ENCODE measurements around the gene BAAT. TPM values are rescaled to one million over a fixed set of nuclear protein-coding genes. Genes with fewer than 3 reads are reported as not detected.

The BAAT gene
- total RNA-seq, 1 experiment from 2014 or later, result 0.08 TPM

DNA sequence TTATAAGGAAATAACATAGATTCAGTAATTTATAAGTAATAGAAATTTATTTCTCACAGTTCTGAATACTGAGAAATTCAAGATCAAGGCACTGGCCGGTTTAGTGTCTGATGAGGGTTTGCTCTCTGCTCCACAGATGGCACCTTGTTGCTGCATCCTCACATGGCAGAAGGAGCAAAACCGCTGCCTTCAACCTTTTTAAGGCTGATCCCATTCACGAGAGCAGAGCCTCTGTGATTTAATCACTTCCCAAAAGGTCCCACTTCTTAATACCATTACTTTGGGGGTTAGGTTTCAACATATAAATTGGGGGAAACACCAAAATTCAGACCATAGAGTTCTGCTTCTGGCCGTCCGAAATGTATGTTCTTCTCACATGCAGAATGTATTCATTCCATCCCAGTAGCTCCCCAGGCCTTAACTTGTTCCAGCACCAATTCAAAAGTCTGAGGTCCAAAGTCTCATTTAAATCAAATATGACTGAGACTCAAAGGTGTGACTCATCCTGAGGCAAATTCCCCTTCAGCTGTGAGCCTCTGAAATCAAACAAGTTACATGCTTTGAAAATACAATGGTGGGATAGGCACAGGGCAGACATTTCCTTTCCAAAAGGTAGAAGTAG is 30.6 kb downstream of the BAAT start:
- no peak for ATAC-seq
- Histone ChIP-seq H3K9me3 (ENCODE audit: control insufficient read depth, insufficient read depth, low read depth, low read length) (no peaks in the 10 kb centered on the region), H3K27me3 (ENCODE audit: control insufficient read depth, insufficient read depth, low read length) (no peaks in the 10 kb centered on the region), H3K36me3 (ENCODE audit: control insufficient read depth, insufficient read depth, low read length) (no peaks in the 10 kb centered on the region), H3K4me3 (ENCODE audit: low read depth in 2 of 2, low read length in 2 of 2) (no peak overlapping the region), H3K4me1 (ENCODE audit: control insufficient read depth, insufficient read depth, low read length) (no peaks in the 10 kb centered on the region), H3K27ac (ENCODE audit: low read length) (no peak overlapping the region)
- in situ Hi-C loops (cut with HindIII; ENCODE audit: low pct_unique_long_range_greater_than_20kb, low sequenced_read_pairs) (no loop called here), intact Hi-C loops (cut with micrococcal nuclease; ENCODE audit: unreplicated experiment) (no loop called here)
- ChIA-PET POLR2A (no interaction called here), CTCF (no interaction called here)
- BruUV-seq (replicated peaks), result no TSS peak
- TF ChIP-seq TCF7L2 (IDR thresholded peaks at IDR 0.05; ENCODE audit: low read depth, low read length) (no peak), SIN3A (IDR thresholded peaks at IDR 0.05; ENCODE audit: borderline replicate concordance, insufficient read depth, low read depth, low read length) (no peak), POLR2AphosphoS5 (IDR thresholded peaks at IDR 0.05; ENCODE audit: low read depth, low read length) (no peak)
- TF ChIP-seq, protein P1, sequence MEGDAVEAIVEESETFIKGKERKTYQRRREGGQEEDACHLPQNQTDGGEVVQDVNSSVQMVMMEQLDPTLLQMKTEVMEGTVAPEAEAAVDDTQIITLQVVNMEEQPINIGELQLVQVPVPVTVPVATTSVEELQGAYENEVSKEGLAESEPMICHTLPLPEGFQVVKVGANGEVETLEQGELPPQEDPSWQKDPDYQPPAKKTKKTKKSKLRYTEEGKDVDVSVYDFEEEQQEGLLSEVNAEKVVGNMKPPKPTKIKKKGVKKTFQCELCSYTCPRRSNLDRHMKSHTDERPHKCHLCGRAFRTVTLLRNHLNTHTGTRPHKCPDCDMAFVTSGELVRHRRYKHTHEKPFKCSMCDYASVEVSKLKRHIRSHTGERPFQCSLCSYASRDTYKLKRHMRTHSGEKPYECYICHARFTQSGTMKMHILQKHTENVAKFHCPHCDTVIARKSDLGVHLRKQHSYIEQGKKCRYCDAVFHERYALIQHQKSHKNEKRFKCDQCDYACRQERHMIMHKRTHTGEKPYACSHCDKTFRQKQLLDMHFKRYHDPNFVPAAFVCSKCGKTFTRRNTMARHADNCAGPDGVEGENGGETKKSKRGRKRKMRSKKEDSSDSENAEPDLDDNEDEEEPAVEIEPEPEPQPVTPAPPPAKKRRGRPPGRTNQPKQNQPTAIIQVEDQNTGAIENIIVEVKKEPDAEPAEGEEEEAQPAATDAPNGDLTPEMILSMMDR (IDR thresholded peaks at IDR 0.05), result no peak
- TF ChIP-seq, protein P2, sequence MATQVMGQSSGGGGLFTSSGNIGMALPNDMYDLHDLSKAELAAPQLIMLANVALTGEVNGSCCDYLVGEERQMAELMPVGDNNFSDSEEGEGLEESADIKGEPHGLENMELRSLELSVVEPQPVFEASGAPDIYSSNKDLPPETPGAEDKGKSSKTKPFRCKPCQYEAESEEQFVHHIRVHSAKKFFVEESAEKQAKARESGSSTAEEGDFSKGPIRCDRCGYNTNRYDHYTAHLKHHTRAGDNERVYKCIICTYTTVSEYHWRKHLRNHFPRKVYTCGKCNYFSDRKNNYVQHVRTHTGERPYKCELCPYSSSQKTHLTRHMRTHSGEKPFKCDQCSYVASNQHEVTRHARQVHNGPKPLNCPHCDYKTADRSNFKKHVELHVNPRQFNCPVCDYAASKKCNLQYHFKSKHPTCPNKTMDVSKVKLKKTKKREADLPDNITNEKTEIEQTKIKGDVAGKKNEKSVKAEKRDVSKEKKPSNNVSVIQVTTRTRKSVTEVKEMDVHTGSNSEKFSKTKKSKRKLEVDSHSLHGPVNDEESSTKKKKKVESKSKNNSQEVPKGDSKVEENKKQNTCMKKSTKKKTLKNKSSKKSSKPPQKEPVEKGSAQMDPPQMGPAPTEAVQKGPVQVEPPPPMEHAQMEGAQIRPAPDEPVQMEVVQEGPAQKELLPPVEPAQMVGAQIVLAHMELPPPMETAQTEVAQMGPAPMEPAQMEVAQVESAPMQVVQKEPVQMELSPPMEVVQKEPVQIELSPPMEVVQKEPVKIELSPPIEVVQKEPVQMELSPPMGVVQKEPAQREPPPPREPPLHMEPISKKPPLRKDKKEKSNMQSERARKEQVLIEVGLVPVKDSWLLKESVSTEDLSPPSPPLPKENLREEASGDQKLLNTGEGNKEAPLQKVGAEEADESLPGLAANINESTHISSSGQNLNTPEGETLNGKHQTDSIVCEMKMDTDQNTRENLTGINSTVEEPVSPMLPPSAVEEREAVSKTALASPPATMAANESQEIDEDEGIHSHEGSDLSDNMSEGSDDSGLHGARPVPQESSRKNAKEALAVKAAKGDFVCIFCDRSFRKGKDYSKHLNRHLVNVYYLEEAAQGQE (IDR thresholded peaks at IDR 0.05; ENCODE audit: insufficient read depth in 1 of 2, low read depth in 2 of 2, low read length in 1 of 2), result no peak
- DNase-seq (ENCODE audit: low read depth, low spot score), result no peak

DNA sequence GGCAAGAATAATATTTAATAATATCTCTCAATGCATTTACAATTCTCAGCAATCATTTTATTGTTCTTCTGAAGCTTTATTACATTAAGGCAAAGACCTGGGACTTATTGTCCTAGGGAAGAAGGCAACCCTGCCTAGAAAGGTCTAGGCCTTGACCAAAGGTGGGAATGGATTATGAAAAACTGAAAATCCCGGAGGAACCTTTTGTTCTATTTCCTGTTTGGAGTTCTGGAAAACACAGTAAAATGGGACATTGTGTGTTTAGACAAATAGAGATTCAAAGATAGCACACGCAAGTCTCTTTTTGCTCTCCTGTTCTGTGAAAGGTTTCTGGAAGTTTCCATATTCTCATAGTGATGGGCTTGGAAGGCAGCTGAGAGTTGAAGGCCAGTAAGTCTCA is 31.1 kb downstream of the BAAT start:
- H3K4me3 ChIP-seq (ENCODE audit: low read depth in 2 of 2, low read length in 2 of 2), result no peak overlapping the region
- in situ Hi-C loops (cut with HindIII; ENCODE audit: low pct_unique_long_range_greater_than_20kb, low sequenced_read_pairs), result no loop called here
- intact Hi-C loops (cut with micrococcal nuclease; ENCODE audit: unreplicated experiment), result no loop called here
- no peak for ATAC-seq
- no TSS peak for BruUV-seq (replicated peaks)
- TF ChIP-seq SIN3A (IDR thresholded peaks at IDR 0.05; ENCODE audit: borderline replicate concordance, insufficient read depth, low read depth, low read length) (no peak), TCF7L2 (IDR thresholded peaks at IDR 0.05; ENCODE audit: low read depth, low read length) (no peak), POLR2AphosphoS5 (IDR thresholded peaks at IDR 0.05; ENCODE audit: low read depth, low read length) (no peak)
- TF ChIP-seq, protein P2 (IDR thresholded peaks at IDR 0.05; ENCODE audit: insufficient read depth in 1 of 2, low read depth in 2 of 2, low read length in 1 of 2), result no peak
- TF ChIP-seq, protein P1 (IDR thresholded peaks at IDR 0.05), result no peak
- no peak overlapping the region for H3K27ac ChIP-seq (ENCODE audit: low read length)
- POLR2A ChIA-PET, result no interaction called here
- H3K36me3 ChIP-seq (ENCODE audit: control insufficient read depth, insufficient read depth, low read length), result no peaks in the 10 kb centered on the region
- no peaks in the 10 kb centered on the region for H3K4me1 ChIP-seq (ENCODE audit: control insufficient read depth, insufficient read depth, low read length)
- CTCF ChIA-PET, result no interaction called here
- H3K9me3 ChIP-seq (ENCODE audit: control insufficient read depth, insufficient read depth, low read depth, low read length), result no peaks in the 10 kb centered on the region
- no peak for DNase-seq (ENCODE audit: low read depth, low spot score)
- H3K27me3 ChIP-seq (ENCODE audit: control insufficient read depth, insufficient read depth, low read length), result no peaks in the 10 kb centered on the region
